ENCODE measurements around the gene PADI2. TPM values are rescaled to one million over a fixed set of nuclear protein-coding genes. Genes with fewer than 3 reads are reported as not detected.

The PADI2 gene
- total and polyA plus RNA-seq, 12 donors = 0.20 to 0.88 (median 0.44) TPM; not detected in 2

DNA sequence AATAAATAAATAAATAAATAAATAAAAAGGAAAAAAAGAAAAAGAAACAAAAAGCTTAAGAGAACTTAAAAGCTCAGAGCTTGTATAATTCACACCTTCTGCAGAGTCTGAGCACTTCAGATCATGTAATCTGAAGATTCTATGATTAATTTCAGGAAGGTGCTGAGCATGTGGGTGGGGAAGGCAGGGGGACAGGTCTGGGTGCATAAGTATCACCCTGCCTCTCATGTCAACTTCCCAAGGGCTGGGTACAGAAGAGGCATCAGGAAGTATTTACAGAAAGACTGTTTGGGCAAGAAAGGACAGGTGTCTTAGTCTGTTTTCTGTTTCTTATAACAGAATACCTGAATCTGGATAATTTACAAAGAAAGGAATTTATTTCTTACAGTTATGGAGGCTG is 20.4 kb upstream of the PADI2 start:
- Histone ChIP-seq H3K27me3 (peaks cover 11% of the 10 kb centered on the region), H3K4me1 (replicated peaks in 1 of 2) (no peaks in the 10 kb centered on the region), H3K9me3 (replicated peaks in 1 of 3) (no peaks in the 10 kb centered on the region), H3K36me3 (replicated peaks in 1 of 2) (no peaks in the 10 kb centered on the region), H3K27ac (no peak overlapping the region), H3K4me3 (no peak overlapping the region)
- no peak for TF ChIP-seq POLR2A (IDR thresholded peaks at IDR 0.05)
- TF ChIP-seq, protein P1, sequence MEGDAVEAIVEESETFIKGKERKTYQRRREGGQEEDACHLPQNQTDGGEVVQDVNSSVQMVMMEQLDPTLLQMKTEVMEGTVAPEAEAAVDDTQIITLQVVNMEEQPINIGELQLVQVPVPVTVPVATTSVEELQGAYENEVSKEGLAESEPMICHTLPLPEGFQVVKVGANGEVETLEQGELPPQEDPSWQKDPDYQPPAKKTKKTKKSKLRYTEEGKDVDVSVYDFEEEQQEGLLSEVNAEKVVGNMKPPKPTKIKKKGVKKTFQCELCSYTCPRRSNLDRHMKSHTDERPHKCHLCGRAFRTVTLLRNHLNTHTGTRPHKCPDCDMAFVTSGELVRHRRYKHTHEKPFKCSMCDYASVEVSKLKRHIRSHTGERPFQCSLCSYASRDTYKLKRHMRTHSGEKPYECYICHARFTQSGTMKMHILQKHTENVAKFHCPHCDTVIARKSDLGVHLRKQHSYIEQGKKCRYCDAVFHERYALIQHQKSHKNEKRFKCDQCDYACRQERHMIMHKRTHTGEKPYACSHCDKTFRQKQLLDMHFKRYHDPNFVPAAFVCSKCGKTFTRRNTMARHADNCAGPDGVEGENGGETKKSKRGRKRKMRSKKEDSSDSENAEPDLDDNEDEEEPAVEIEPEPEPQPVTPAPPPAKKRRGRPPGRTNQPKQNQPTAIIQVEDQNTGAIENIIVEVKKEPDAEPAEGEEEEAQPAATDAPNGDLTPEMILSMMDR (IDR thresholded peaks at IDR 0.05) = no peak
- intact Hi-C loops (cut with DNase I) = no loop called here
- no peak for DNase-seq

DNA sequence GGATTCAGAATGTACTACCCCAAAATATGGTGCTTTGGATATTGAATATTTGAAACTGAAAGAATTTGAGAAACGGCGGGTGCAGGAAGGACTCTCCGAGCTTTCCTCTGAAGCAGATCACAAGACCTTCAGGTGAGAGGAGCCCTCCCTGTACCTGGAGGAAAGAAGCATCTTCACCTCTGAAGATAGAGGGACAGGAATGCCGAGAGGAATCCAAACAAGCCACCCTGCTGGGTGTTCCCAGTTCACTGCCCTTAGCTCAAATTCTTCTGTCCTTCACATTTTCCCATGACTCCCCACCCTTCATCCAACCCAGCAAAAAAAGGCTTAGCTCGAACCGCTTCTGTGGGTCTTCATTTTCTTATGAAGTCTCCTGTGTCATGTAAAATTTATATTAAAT is 18.2 kb upstream of the PADI2 start:
- DNase-seq = no peak
- TF ChIP-seq POLR2A (IDR thresholded peaks at IDR 0.05) = no peak
- TF ChIP-seq, protein P1 (IDR thresholded peaks at IDR 0.05) = no peak
- peaks cover 8% of the 10 kb centered on the region for H3K27me3 ChIP-seq
- no peak overlapping the region for H3K4me3 ChIP-seq
- H3K27ac ChIP-seq = no peak overlapping the region
- H3K9me3 ChIP-seq (replicated peaks in 1 of 3) = no peaks in the 10 kb centered on the region
- intact Hi-C loops (cut with DNase I) = no loop called here
- H3K4me1 ChIP-seq (replicated peaks in 1 of 2) = no peaks in the 10 kb centered on the region
- H3K36me3 ChIP-seq (replicated peaks in 1 of 2) = no peaks in the 10 kb centered on the region
- WGBS, 4 donors = 54 to 60% (median 55%) methylated on average over 6 of the region's 6 CpGs

DNA sequence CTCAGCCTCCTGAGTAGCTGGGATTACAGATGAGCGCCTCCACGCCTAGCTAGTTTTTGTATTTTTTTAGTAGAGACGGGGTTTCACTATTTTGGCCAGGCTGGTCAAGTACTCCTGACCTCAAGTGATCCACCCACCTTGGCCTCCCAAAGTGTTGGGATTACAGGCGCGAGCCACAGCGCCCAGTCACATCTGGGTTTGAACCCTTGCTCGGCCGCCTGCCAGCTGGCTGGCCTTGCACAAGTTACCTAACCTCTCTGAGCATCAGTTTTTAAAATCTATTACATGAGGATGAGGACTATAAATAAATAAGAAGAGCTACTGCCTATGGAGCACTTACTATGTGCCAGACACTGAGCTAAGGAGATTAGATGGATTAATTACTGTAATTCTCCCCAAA is 17.7 kb upstream of the PADI2 start:
- 57 to 83% (median 70%) methylated on average over 8 of the region's 8 CpGs for WGBS, 4 donors
- DNase-seq = no peak
- Histone ChIP-seq H3K36me3 (replicated peaks in 1 of 2) (no peaks in the 10 kb centered on the region), H3K27me3 (peaks cover 6% of the 10 kb centered on the region), H3K4me3 (no peak overlapping the region), H3K4me1 (replicated peaks in 1 of 2) (no peaks in the 10 kb centered on the region), H3K27ac (no peak overlapping the region), H3K9me3 (replicated peaks in 1 of 3) (no peaks in the 10 kb centered on the region)
- TF ChIP-seq, protein P1 (IDR thresholded peaks at IDR 0.05) = no peak
- TF ChIP-seq POLR2A (IDR thresholded peaks at IDR 0.05) = no peak
- intact Hi-C loops (cut with DNase I) = no loop called here

DNA sequence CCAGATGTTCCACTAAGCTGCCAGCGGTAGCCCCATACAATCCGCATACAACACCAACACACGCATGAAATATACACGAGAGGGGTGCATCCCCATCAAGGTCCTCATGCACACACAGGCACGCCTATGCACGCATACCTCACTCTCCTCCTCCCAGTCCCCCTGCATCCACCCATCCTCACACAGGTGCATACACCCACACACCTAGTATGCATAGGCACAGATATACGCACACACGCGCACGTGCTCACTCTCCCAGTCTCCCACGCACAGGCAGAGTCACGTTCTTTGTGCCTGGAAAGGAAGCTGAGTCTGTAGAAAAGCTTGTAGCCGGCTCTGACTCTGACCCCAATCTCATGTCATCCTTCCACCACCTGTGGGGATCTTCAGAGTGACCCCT is 16.9 kb upstream of the PADI2 start:
- Histone ChIP-seq H3K27me3 (no peaks in the 10 kb centered on the region), H3K4me3 (no peak overlapping the region), H3K4me1 (replicated peaks in 1 of 2) (no peaks in the 10 kb centered on the region), H3K36me3 (replicated peaks in 1 of 2) (no peaks in the 10 kb centered on the region), H3K9me3 (replicated peaks in 1 of 3) (no peaks in the 10 kb centered on the region), H3K27ac (no peak overlapping the region)
- DNase-seq = no peak
- WGBS, 4 donors = 80 to 85% (median 82%) methylated on average over 13 of the region's 13 CpGs
- intact Hi-C loops (cut with DNase I) = no loop called here
- no peak for TF ChIP-seq POLR2A (IDR thresholded peaks at IDR 0.05)
- TF ChIP-seq, protein P1 (IDR thresholded peaks at IDR 0.05) = no peak
